SK-N-SH (cell line): Measurements from ENCODE around the gene IL21R.

ENCODE experiments used
- EZH2phosphoT487 ChIP-seq: fragments of 200-600 bp; sonication (generic); IDR thresholded peaks from 2 replicates; pipeline ENCODE4 v1.6.1; 2017; ENCODE audit warnings: low read depth, mixed run types, mild to moderate bottlenecking, antibody characterized with exemption, moderate library complexity, borderline replicate concordance
- GABPA ChIP-seq: IDR thresholded peaks from 2 replicates; pipeline ENCODE4 v1.4.0; 2012; ENCODE audit warnings: low read depth, mild to moderate bottlenecking
- POLR2AphosphoS5 ChIP-seq: IDR thresholded peaks from 2 replicates; pipeline ENCODE4 v1.6.1; 2012; ENCODE audit warnings: low read depth, low read length
- RAD21 ChIP-seq: IDR thresholded peaks from 2 replicates; pipeline ENCODE4 v1.6.1; 2012; ENCODE audit warnings: mild to moderate bottlenecking, low read length
- RXRA ChIP-seq: IDR thresholded peaks from 2 replicates; pipeline ENCODE4 v1.4.0; 2012; ENCODE audit warnings: low read depth, mild to moderate bottlenecking, borderline replicate concordance
- SIN3A ChIP-seq: IDR thresholded peaks from 2 replicates; pipeline ENCODE4 v1.6.1; 2012; ENCODE audit warnings: low read depth, mild to moderate bottlenecking, low read length, moderate library complexity, borderline replicate concordance
- TF ChIP-seq, protein P1 (sequence below): fragments of 200-600 bp; sonication (generic); IDR thresholded peaks from 2 replicates; pipeline ENCODE4 v1.6.1; 2017; ENCODE audit warnings: antibody characterized with exemption, mild to moderate bottlenecking, moderate library complexity
- TF ChIP-seq, protein P2 (sequence below): IDR thresholded peaks from 2 replicates; pipeline ENCODE4; 2012
- TF ChIP-seq, protein P3 (sequence below): fragments of 150-350 bp; IDR thresholded peaks from 2 replicates; pipeline ENCODE4 v1.6.1; 2017; ENCODE audit warnings: antibody characterized with exemption, low read length, low read depth, borderline replicate concordance
- TF ChIP-seq, protein P4 (sequence below): IDR thresholded peaks from 2 replicates; pipeline ENCODE4 v1.4.0; 2012; ENCODE audit warnings: low read depth, borderline replicate concordance

DNA sequence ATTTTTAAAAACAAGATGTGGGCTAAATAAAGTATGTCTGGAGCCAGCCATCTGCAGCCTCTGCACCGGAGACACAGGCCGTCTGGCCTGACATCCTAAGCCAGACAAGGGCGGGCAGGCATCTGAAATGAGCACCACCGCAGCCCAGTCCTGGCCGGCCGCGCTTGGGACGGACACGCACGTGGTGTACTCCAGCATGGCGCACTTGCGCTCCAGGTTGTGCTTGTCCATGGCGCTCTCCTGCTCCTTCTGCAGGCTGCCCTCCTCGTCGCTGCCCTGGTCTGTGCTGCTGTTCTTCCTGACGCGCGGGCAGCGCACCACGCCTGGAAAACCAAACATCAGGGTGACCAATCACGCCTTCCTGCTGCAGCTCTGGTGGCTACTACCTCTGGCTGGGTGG is 87.4 kb downstream of the IL21R start:
- TF ChIP-seq, protein P1, sequence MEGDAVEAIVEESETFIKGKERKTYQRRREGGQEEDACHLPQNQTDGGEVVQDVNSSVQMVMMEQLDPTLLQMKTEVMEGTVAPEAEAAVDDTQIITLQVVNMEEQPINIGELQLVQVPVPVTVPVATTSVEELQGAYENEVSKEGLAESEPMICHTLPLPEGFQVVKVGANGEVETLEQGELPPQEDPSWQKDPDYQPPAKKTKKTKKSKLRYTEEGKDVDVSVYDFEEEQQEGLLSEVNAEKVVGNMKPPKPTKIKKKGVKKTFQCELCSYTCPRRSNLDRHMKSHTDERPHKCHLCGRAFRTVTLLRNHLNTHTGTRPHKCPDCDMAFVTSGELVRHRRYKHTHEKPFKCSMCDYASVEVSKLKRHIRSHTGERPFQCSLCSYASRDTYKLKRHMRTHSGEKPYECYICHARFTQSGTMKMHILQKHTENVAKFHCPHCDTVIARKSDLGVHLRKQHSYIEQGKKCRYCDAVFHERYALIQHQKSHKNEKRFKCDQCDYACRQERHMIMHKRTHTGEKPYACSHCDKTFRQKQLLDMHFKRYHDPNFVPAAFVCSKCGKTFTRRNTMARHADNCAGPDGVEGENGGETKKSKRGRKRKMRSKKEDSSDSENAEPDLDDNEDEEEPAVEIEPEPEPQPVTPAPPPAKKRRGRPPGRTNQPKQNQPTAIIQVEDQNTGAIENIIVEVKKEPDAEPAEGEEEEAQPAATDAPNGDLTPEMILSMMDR = no peak
- TF ChIP-seq SIN3A (no peak), RXRA (no peak), GABPA (no peak), RAD21 (no peak), EZH2phosphoT487 (no peak), POLR2AphosphoS5 (no peak)
- TF ChIP-seq, protein P2, sequence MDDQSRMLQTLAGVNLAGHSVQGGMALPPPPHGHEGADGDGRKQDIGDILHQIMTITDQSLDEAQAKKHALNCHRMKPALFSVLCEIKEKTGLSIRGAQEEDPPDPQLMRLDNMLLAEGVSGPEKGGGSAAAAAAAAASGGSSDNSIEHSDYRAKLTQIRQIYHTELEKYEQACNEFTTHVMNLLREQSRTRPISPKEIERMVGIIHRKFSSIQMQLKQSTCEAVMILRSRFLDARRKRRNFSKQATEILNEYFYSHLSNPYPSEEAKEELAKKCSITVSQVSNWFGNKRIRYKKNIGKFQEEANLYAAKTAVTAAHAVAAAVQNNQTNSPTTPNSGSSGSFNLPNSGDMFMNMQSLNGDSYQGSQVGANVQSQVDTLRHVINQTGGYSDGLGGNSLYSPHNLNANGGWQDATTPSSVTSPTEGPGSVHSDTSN = no peak
- TF ChIP-seq, protein P3, sequence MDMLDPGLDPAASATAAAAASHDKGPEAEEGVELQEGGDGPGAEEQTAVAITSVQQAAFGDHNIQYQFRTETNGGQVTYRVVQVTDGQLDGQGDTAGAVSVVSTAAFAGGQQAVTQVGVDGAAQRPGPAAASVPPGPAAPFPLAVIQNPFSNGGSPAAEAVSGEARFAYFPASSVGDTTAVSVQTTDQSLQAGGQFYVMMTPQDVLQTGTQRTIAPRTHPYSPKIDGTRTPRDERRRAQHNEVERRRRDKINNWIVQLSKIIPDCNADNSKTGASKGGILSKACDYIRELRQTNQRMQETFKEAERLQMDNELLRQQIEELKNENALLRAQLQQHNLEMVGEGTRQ = no peak
- TF ChIP-seq, protein P4, sequence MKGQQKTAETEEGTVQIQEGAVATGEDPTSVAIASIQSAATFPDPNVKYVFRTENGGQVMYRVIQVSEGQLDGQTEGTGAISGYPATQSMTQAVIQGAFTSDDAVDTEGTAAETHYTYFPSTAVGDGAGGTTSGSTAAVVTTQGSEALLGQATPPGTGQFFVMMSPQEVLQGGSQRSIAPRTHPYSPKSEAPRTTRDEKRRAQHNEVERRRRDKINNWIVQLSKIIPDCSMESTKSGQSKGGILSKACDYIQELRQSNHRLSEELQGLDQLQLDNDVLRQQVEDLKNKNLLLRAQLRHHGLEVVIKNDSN = no peak
